DOHH2 (cell line): Measurements from ENCODE around the gene SLC2A9.

ENCODE experiments used
- H3F3A ChIP-seq: fragments of 200-600 bp; sonication (generic), shearing (Covaris generic); 2 replicates; pipeline ENCODE4 v1.6.0; 2016; ENCODE audit warnings: antibody characterized with exemption, mild to moderate bottlenecking; ENCODE audit not compliant: control insufficient read depth, insufficient read depth
- H3K27ac ChIP-seq: fragments of 200-600 bp; sonication (generic); 2 replicates; pipeline ENCODE4 v1.5.1; 2014; ENCODE audit warnings: low read depth, mild to moderate bottlenecking, low read length, moderate library complexity
- H3K27me3 ChIP-seq: fragments of 200-600 bp; sonication (generic); 2 replicates; pipeline ENCODE4 v1.6.1; 2014; ENCODE audit warnings: mild to moderate bottlenecking, low read length, mixed read lengths; ENCODE audit not compliant: control insufficient read depth
- H3K36me3 ChIP-seq: fragments of 200-600 bp; sonication (generic); 2 replicates; pipeline ENCODE4 v1.6.1; 2014; ENCODE audit warnings: mild to moderate bottlenecking, low read length, moderate library complexity, mixed read lengths; ENCODE audit not compliant: control insufficient read depth
- H3K4me1 ChIP-seq: fragments of 200-600 bp; sonication (generic); 2 replicates; pipeline ENCODE4 v1.6.1; 2014; ENCODE audit warnings: mild to moderate bottlenecking, low read length, mixed read lengths; ENCODE audit not compliant: control insufficient read depth
- H3K4me2 ChIP-seq: fragments of 200-600 bp; sonication (generic); 2 replicates; pipeline ENCODE4 v1.6.0; 2014; ENCODE audit warnings: mild to moderate bottlenecking, low read length, moderate library complexity
- H3K4me3 ChIP-seq: fragments of 200-600 bp; sonication (generic); 2 replicates; pipeline ENCODE4 v1.5.1; 2014; ENCODE audit warnings: mild to moderate bottlenecking, low read length, mixed read lengths
- H3K79me2 ChIP-seq: fragments of 200-600 bp; sonication (generic); 2 replicates; pipeline ENCODE4 v1.6.1; 2014; ENCODE audit warnings: mild to moderate bottlenecking, low read length, mixed read lengths; ENCODE audit not compliant: control insufficient read depth
- H3K9me2 ChIP-seq: fragments of 200-600 bp; sonication (generic); replicated peaks from 2 replicates; pipeline ENCODE4 v1.6.1; 2014; ENCODE audit warnings: mild to moderate bottlenecking, low read length, mixed read lengths; ENCODE audit not compliant: control insufficient read depth
- H3K9me3 ChIP-seq: fragments of 200-600 bp; sonication (generic); 2 replicates; pipeline ENCODE4 v1.6.1; 2014; ENCODE audit warnings: antibody characterized with exemption, low read length, mixed read lengths; ENCODE audit not compliant: control insufficient read depth, insufficient read depth
- H4K20me1 ChIP-seq: fragments of 200-600 bp; sonication (generic); 2 replicates; pipeline ENCODE4 v1.6.0; 2014; ENCODE audit warnings: low read depth, mild to moderate bottlenecking, antibody characterized with exemption, low read length, moderate library complexity; ENCODE audit not compliant: control insufficient read depth, insufficient read depth
- CTCF ChIP-seq: fragments of 200-600 bp; sonication (generic); IDR thresholded peaks from one replicate; pipeline ENCODE4 v1.5.1; 2014; ENCODE audit warnings: antibody characterized with exemption, mild to moderate bottlenecking, low read depth, low read length; ENCODE audit not compliant: poor library complexity, severe bottlenecking
- EZH2phosphoT487 ChIP-seq: fragments of 200-600 bp; sonication (generic); IDR thresholded peaks from 2 replicates; pipeline ENCODE4 v1.6.1; 2017; ENCODE audit warnings: borderline replicate concordance, mild to moderate bottlenecking, antibody characterized with exemption, low read length, moderate library complexity, mixed read lengths

The SLC2A9 gene

GRCh38 chr4:9816285-9816684 is 205.0 kb downstream of the SLC2A9 start:
- Histone ChIP-seq H3F3A (no peaks in the 10 kb centered on the region), H3K27me3 (peaks cover 5% of the 10 kb centered on the region), H3K9me3 (no peaks in the 10 kb centered on the region), H3K9me2 (no peaks in the 10 kb centered on the region), H3K4me1 (no peaks in the 10 kb centered on the region), H3K79me2 (no peaks in the 10 kb centered on the region), H4K20me1 (no peaks in the 10 kb centered on the region), H3K4me2 (no peak overlapping the region), H3K27ac (no peak overlapping the region), H3K4me3 (no peak overlapping the region), H3K36me3 (no peaks in the 10 kb centered on the region)
- TF ChIP-seq EZH2phosphoT487: no peak
- no peak for TF ChIP-seq CTCF

GRCh38 chr4:9812501-9813340 is 208.6 kb downstream of the SLC2A9 start:
- H3K4me1 ChIP-seq: no peaks in the 10 kb centered on the region
- peaks cover 5% of the 10 kb centered on the region for H3K27me3 ChIP-seq
- H3K27ac ChIP-seq: no peak overlapping the region
- H4K20me1 ChIP-seq: no peaks in the 10 kb centered on the region
- H3K4me2 ChIP-seq: no peak overlapping the region
- no peak overlapping the region for H3K4me3 ChIP-seq
- no peak for TF ChIP-seq EZH2phosphoT487
- no peaks in the 10 kb centered on the region for H3K36me3 ChIP-seq
- no peaks in the 10 kb centered on the region for H3K9me3 ChIP-seq
- H3K79me2 ChIP-seq: no peaks in the 10 kb centered on the region
- H3F3A ChIP-seq: no peaks in the 10 kb centered on the region
- H3K9me2 ChIP-seq: no peaks in the 10 kb centered on the region

GRCh38 chr4:9811806-9812205 is 209.5 kb downstream of the SLC2A9 start:
- Histone ChIP-seq H3K36me3 (no peaks in the 10 kb centered on the region), H3K4me1 (no peaks in the 10 kb centered on the region), H4K20me1 (no peaks in the 10 kb centered on the region), H3F3A (no peaks in the 10 kb centered on the region), H3K9me2 (no peaks in the 10 kb centered on the region), H3K4me3 (no peak overlapping the region), H3K27me3 (peaks cover 5% of the 10 kb centered on the region), H3K27ac (no peak overlapping the region), H3K9me3 (no peaks in the 10 kb centered on the region), H3K4me2 (no peak overlapping the region), H3K79me2 (no peaks in the 10 kb centered on the region)
- TF ChIP-seq EZH2phosphoT487: no peak
- no peak for TF ChIP-seq CTCF

- Histone ChIP-seq H3K27ac (no peak overlapping the region), H3K4me2 (no peak overlapping the region), H3K9me3 (no peaks in the 10 kb centered on the region), H3K4me3 (no peak overlapping the region), H3K4me1 (no peaks in the 10 kb centered on the region), H3K27me3 (peaks cover 3% of the 10 kb centered on the region), H3F3A (no peaks in the 10 kb centered on the region), H3K9me2 (no peaks in the 10 kb centered on the region), H3K79me2 (no peaks in the 10 kb centered on the region), H3K36me3 (no peaks in the 10 kb centered on the region), H4K20me1 (no peaks in the 10 kb centered on the region)
- TF ChIP-seq EZH2phosphoT487 (no peak), CTCF (no peak)
Measured at GRCh38 chr4:9808077-9808476, 213.2 kb downstream of the SLC2A9 start.
